NAMALWA (cell line): ENCODE data around the gene NOM1.

Source experiments
- DNase-seq: peaks from one replicate; pipeline ENCODE4 v3.0.0-alpha.2; 2015; ENCODE audit warnings: low spot score

Gene NOM1

DNA sequence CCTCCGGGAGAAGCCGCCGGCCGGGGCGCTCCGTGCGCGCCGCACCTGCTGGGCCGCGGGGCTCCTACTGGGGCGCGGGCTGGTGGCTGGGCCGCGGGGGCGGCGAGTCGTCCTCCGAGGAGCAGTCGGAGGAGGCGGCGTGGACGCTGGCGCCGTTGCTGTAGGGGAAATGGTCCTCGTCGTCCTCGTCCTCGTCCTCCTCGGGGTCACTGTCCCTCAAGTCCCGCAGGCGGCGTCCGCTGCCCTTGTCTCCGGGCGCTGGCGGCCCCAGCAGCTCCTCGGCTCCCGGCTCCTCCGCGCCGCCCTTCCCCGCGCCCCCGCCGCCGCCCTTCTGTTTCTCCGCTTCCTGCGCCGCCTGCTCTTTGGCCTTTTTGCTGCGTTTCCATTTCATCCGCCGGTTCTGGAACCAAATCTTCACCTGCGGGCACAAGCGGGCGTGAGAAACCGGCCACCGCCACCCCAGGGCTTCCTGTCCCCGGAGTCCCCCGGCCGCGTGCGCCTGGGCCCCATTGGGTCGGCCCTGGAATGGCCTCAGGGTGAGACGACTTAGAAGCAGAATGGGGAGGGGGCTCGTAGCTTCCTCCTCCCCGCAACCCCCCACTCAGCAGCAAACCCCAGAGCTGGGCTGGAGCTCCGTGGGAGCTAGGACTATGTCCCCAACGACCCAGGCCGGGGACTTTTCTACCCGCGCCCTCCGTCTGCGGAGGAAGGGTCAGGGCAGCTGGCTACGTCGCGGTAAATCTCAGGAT, 56.1 kb downstream of the NOM1 start:
- no peak for DNase-seq

DNA sequence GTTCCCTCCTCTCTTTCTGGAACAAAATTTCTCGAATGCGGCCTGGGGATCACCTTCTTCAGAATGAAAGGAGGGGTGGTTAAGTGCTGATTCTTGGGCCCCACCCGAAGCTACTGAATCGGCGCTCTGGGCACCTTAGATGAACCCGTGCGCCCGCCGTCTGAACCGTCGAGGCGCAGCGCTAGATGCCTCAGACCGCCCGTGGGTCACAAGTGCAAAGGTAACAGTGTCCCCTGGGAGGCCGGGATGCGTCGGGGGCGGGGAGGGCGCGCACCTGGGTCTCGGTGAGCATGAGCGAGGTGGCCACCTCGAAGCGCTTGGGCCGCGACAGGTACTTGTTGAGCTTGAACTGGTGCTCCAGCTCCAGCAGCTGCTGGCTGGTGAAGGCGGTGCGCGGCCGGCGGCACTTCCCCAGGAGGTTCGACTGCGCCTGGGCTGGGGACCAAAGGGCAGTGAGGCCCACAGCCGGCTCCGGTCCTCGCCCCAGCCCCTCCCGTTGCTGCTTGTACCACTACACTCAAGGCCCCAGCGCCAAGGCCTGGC, 56.8 kb downstream of the NOM1 start:
- DNase-seq = no peak

GRCh38 chr7:157006829-157007469, 57.4 kb downstream of the NOM1 start:
- DNase-seq = no peak

GRCh38 chr7:157007470-157008066, 58.1 kb downstream of the NOM1 start:
- DNase-seq = no peak

- DNase-seq = no peak
Measured at GRCh38 chr7:157008206-157009169, 59.0 kb downstream of the NOM1 start.

- no peak for DNase-seq
Measured at GRCh38 chr7:157009170-157009777, 59.8 kb downstream of the NOM1 start.

GRCh38 chr7:157009778-157010587, 60.5 kb downstream of the NOM1 start:
- no peak for DNase-seq

DNA sequence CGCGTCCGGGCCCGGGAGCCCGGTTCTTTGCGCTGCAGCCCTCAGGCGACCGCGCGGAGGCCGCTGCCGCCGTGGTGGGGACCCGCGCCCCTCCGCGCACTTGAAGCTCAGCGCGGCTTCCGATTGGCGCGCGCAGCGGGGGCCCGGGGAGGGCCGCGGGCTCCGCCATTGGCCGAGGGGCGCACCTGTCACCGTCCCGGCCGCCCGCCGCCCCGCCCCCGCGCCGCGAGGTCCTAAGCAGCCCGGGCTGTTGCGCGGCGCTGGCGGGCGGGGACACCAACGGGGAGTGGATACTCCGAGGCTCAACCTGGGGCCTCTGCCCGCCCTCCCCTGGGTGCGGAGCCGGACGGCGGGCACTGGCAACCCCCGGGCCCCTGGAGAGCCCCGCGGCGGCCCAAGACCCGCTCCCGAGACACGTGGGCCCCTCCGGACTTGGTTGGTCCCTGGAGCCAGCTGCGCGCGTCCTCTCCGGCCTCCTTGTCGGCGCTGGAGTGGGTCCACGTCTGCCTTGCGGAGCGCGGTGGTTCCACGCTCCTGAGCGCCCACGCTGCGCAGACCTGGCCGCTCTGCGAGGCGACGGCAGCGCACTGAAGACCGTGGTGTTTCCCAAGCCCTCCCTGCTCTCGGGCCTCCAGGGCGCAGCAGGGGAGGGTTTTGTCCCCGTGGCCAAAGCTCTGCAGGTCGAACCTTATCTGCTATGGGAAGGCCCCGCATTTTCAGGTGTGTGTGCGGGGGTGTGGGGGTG, 61.2 kb downstream of the NOM1 start, which contains the start of gene MNX1:
Gene MNX1, minus strand, starts transcription at position 76 of the 745 bp plus-strand sequence. CDS start 313 bp downstream, outside the sequence.
- DNase-seq = no peak

- DNase-seq = no peak
Measured at GRCh38 chr7:157011333-157012112, 62.0 kb downstream of the NOM1 start.

DNA sequence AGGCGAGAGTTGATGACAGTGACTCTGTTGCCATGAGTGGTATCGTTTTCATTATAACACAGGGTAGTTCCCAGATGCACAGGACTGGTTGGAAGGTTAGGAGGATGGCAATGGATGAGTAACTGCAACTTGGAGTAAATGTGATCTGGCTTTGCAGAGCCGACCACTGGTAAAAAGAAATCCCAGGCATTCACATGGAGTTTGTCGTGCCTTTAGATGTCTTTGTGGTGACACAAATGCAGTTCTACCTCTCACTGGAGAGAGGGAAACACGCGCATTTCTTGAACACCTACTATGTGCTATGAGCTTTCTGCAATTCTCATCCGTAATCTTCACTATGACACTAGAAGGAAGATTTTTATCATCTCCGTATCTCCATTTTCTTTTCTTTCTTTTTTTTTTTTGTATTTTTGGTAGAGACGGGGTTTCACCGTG, 62.6 kb downstream of the NOM1 start:
- no peak for DNase-seq

- no peak for DNase-seq
Measured at GRCh38 chr7:157013101-157013500, 63.6 kb downstream of the NOM1 start.

GRCh38 chr7:157013602-157014549, 64.4 kb downstream of the NOM1 start:
- no peak for DNase-seq

GRCh38 chr7:157014635-157015555, 65.4 kb downstream of the NOM1 start:
- no peak for DNase-seq

- no peak for DNase-seq
Measured at GRCh38 chr7:157016024-157016351, 66.5 kb downstream of the NOM1 start.

DNA sequence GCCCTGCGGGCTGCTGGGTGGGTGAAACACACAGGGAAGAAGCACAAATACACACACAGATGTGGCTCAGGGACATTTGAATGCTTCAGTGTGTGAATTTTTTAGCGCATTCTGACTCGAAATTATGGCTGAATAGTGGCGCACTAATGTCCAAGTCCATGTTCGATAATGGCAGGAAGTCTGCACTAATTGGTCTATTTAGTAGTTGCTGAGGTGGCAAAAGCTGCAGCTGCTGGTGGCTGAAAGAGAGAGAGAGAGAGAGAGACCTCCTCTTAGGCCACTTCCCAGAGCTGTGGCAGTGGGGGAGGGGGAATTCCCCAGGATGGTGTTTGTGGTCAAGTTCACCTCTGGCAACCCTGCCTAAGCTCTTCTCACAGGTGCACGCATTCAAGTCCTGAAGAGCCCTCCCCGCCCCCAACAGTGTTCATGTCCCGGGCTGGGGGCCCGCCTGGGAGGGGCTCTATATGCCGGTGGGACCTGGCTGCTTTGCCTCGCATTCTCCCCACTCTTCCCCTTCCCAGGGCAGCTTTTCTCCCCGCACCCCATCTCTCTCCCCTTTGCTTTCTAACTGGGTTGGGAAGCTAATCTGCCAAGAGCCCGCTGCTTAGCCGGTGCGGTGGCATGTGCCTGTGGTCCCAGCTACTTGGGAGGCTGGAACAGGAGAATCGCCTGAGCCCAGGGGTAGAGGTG, 67.0 kb downstream of the NOM1 start:
- DNase-seq = no peak

DNA sequence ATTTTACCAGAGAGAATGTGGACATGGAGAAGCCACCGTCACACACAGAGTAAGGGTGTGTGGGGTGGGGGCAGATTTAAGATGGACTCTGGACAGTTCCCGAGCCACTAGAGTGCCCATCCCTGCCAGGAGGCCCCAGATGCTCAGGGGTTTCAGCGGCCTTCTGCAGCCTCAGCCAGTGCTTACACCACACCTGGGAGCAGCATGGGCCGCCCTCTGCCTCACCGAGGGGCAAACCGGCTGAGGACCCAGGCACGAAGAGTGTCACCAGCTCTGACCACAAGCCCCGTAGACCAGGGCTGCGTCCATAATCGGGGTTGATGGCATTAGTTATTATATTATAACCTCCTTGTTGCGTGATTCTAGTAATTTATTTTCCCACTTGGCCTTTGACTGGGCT, 67.6 kb downstream of the NOM1 start:
- DNase-seq = no peak
